Stimulated activated CD4-positive, alpha-beta T cell treated with anti-CD3 and anti-CD28 coated beads, Interleukin-4, amount 100 ng/mL, for 24 hours (primary cell): ENCODE results near the gene SLC6A17.

Experiments
- DNase-seq: peaks from one replicate; pipeline ENCODE4 v3.0.0-alpha.2; 2020

The SLC6A17 gene

GRCh38 chr1:110176299-110176956 lies 26.1 kb downstream of the SLC6A17 start:
- no peak for DNase-seq

- no peak for DNase-seq
Observed at GRCh38 chr1:110177775-110178174, 27.5 kb downstream of the SLC6A17 start.

GRCh38 chr1:110183642-110184167 lies 33.4 kb downstream of the SLC6A17 start:
- no peak for DNase-seq

- no peak for DNase-seq
Observed at GRCh38 chr1:110184446-110184845, 34.2 kb downstream of the SLC6A17 start.

- DNase-seq, result no peak
Observed at GRCh38 chr1:110185181-110185580, 34.9 kb downstream of the SLC6A17 start.

GRCh38 chr1:110186558-110186957 lies 36.3 kb downstream of the SLC6A17 start:
- no peak for DNase-seq

- no peak for DNase-seq
Observed at GRCh38 chr1:110187139-110187890, 37.0 kb downstream of the SLC6A17 start.

GRCh38 chr1:110188035-110188618 lies 37.8 kb downstream of the SLC6A17 start:
- DNase-seq, result no peak

- DNase-seq, result no peak
Observed at GRCh38 chr1:110189181-110189580, 38.9 kb downstream of the SLC6A17 start.

- DNase-seq, result no peak
Observed at GRCh38 chr1:110190282-110190929, 40.1 kb downstream of the SLC6A17 start.

- DNase-seq, result no peak
Observed at GRCh38 chr1:110192541-110192940, 42.2 kb downstream of the SLC6A17 start.

GRCh38 chr1:110195196-110195595 lies 44.9 kb downstream of the SLC6A17 start:
- DNase-seq, result no peak

GRCh38 chr1:110196917-110197765 lies 46.8 kb downstream of the SLC6A17 start:
- peak; percentile 58 for DNase-seq

- DNase-seq, result no peak
Observed at GRCh38 chr1:110197905-110198629, 47.8 kb downstream of the SLC6A17 start.

- no peak for DNase-seq
Observed at GRCh38 chr1:110198746-110199145, 48.5 kb downstream of the SLC6A17 start.

GRCh38 chr1:110200190-110200589 lies 49.9 kb downstream of the SLC6A17 start:
- DNase-seq, result no peak

- no peak for DNase-seq
Observed at GRCh38 chr1:110200666-110201065, 50.4 kb downstream of the SLC6A17 start.

- DNase-seq, result no peak
Observed at GRCh38 chr1:110201157-110201825, 51.0 kb downstream of the SLC6A17 start.

GRCh38 chr1:110203021-110203661 lies 52.8 kb downstream of the SLC6A17 start:
- DNase-seq, result peak; percentile 82

GRCh38 chr1:110205156-110205555 lies 54.9 kb downstream of the SLC6A17 start:
- DNase-seq, result no peak
